Bronchial epithelial cell (primary cell): ENCODE results near the gene RIC8B. TPM values are rescaled to one million over a fixed set of nuclear protein-coding genes. Genes with fewer than 3 reads are reported as not detected.
A peak's percentile ranks its signal among the peaks of the same experiment; 100 is the strongest.

Source experiments
- DNase-seq: peaks from one replicate; pipeline ENCODE4 v3.0.0-alpha.2; 2010; ENCODE audit warnings: low read depth
- FAIRE-seq: peaks from 2 replicates; lab custom pipeline; 2011; peaks lifted over from hg19 to GRCh38; lab: Jason Lieb, UNC
- H3K27me3 ChIP-seq: 2 replicates; pipeline ENCODE4 v1.5.1; 2011; ENCODE audit warnings: low read length; ENCODE audit not compliant: control insufficient read depth, insufficient read depth
- H3K36me3 ChIP-seq: 2 replicates; pipeline ENCODE4 v1.5.1; 2011; ENCODE audit warnings: low read length; ENCODE audit not compliant: control insufficient read depth, insufficient read depth
- H3K4me3 ChIP-seq: 2 replicates; pipeline ENCODE4 v1.5.1; 2011; ENCODE audit warnings: mild to moderate bottlenecking, low read depth, low read length, control low read depth
- CTCF ChIP-seq: IDR thresholded peaks from 2 replicates; pipeline ENCODE4 v1.5.1; 2011; ENCODE audit warnings: mild to moderate bottlenecking, moderate library complexity, low read length, control low read depth, inconsistent platforms; ENCODE audit not compliant: insufficient read depth, severe bottlenecking
- total RNA-seq: library from RNA; depleted of rRNA; stranded (reverse); fragments of >200 nt; gene quantifications from 2 replicates; pipeline ENCODE4 v1.2.1, GENCODE V29; 2014

The RIC8B gene
- total RNA-seq, 1 donor from 2014 or later = 4.5 TPM

GRCh38 chr12:106767954-106768822 lies 6.3 kb upstream of the RIC8B start:
- FAIRE-seq (no peak), DNase-seq (no peak)
- Histone ChIP-seq H3K4me3 (no peak overlapping the region), H3K36me3 (no peaks in the 10 kb centered on the region), H3K27me3 (peaks cover 4% of the 10 kb centered on the region)
- no peak for TF ChIP-seq CTCF

DNA sequence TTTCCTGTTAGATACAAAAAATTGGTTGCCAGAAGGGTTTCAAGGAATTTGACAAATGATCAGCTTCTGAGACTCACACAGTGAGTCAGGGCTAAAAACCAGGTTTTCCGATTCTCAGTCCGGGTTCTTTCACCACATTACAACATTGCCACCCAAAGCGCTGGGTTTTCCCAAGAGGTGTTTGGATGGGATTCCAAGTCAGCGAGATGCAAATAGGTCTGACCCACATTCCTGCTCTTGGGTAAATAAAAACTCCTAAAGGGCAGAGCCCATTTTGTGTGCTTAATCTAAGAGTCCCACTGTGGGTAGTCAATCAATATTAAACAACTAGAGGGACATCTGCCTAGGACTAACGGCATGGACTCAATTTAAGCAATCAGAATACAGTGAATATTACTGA lies 5.4 kb upstream of the RIC8B start:
- no peak for FAIRE-seq
- TF ChIP-seq CTCF = no peak
- DNase-seq = no peak

DNA sequence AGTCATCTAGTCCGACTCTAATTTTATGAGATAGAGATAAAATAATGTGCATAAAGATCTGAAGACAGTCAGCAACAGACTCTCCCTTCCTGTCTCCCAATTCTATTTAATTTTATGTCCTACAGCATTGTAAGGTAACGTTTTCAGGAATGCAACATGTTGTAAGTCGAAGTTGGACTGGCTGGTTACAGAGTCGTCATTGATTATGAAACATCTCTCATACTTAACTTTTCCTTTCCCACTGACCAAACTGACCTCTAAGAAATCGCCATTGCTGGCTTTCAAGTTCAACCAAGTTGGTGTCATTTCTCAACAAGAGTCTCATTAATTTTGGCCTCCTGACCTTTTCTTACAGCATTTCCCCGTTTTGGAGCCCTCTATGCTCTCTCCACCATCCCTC lies 4.9 kb upstream of the RIC8B start:
- Histone ChIP-seq H3K27me3 (peaks cover 4% of the 10 kb centered on the region), H3K4me3 (no peak overlapping the region), H3K36me3 (no peaks in the 10 kb centered on the region)
- FAIRE-seq (no peak), DNase-seq (no peak)
- no peak for TF ChIP-seq CTCF

More for the DNA sequence above, 5.4 kb upstream of the RIC8B start:
- Histone ChIP-seq H3K4me3 (no peak overlapping the region), H3K36me3 (no peaks in the 10 kb centered on the region), H3K27me3 (peaks cover 4% of the 10 kb centered on the region)

DNA sequence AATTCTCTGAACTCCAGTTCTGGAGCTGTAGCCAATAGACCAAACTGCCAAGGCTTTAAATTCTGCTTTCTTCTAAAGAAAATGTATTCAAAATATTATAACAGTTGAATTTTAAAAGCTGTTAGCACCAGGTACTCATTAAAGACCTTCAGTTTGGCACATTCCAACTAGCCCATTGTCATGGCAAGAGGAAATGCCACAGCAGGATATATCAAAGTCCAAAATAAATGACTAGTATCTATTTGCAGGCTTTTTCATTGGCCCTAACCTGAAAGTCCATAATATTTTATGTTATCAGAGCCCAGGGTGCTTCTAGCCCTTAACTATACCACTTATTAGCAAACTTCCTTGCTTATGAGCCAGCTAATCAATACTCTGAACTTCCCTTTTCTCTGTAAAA lies 3.1 kb upstream of the RIC8B start:
- no peak overlapping the region for H3K4me3 ChIP-seq
- FAIRE-seq (no peak), DNase-seq (no peak)
- H3K27me3 ChIP-seq = peaks cover 4% of the 10 kb centered on the region
- TF ChIP-seq CTCF = no peak
- H3K36me3 ChIP-seq = no peaks in the 10 kb centered on the region

DNA sequence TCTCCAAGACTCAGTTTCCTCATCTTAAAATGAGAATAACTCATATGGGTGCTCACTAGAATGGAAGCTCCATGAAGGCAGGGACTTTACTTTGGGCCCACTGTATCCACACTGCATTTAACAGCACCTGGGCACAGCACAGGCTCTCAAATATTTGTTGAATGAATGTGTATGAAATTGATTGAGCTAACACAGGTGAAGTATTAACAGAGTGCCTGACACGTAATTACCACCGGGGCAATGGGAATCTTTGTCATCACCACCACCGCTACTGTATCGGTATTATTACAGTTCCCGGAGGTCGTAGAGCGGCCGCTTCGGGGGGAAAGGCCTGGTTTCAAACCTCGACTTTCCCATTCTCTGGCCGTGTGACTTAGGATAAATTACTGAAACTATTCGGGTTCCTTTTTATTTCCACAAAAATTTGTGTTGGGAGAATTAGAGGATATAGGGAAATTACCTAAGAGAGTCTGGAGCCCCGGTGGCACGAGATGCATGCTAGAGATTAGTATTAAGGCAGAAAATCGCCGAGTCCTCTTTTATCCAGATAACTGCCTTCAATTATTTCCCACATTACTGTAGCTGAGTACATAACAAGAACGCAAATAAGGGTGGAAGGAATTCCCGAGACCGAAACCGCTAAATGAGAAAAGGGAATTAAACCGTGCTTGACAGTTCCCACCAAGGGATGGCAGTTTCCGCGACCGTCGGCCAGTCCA lies 1.0 kb upstream of the RIC8B start:
- Histone ChIP-seq H3K27me3 (peaks cover 2% of the 10 kb centered on the region), H3K4me3 (peak overlapping the region; percentile 80), H3K36me3 (no peaks in the 10 kb centered on the region)
- no peak for FAIRE-seq
- TF ChIP-seq CTCF = no peak
- DNase-seq = no peak
